BE2C (cell line): ENCODE results near the gene CHCHD6.

ENCODE experiments used
- DNase-seq: peaks from one replicate; pipeline ENCODE4 v3.0.0-alpha.2; 2020
- H3K27me3 ChIP-seq: fragments of 250-450 bp; sonication (Bioruptor Pico); 2 replicates; pipeline ENCODE4 v1.5.1; 2020; ENCODE audit warnings: mild to moderate bottlenecking
- H3K36me3 ChIP-seq: fragments of 250-450 bp; sonication (Bioruptor Pico); 2 replicates; pipeline ENCODE4 v1.5.1; 2020; ENCODE audit warnings: mild to moderate bottlenecking
- H3K4me1 ChIP-seq: fragments of 250-450 bp; sonication (Bioruptor Pico); 2 replicates; pipeline ENCODE4 v1.5.1; 2020
- H3K4me3 ChIP-seq: 2 replicates; pipeline ENCODE4 v1.5.1; 2011; ENCODE audit warnings: low read depth, low read length
- H3K9me3 ChIP-seq: fragments of 250-450 bp; sonication (Bioruptor Pico); 2 replicates; pipeline ENCODE4 v1.5.1; 2020
- TF ChIP-seq, protein P1 (sequence below): IDR thresholded peaks from 2 replicates; pipeline ENCODE4 v1.5.1; 2012; ENCODE audit warnings: mild to moderate bottlenecking, low read depth, low read length

CHCHD6 gene

DNA sequence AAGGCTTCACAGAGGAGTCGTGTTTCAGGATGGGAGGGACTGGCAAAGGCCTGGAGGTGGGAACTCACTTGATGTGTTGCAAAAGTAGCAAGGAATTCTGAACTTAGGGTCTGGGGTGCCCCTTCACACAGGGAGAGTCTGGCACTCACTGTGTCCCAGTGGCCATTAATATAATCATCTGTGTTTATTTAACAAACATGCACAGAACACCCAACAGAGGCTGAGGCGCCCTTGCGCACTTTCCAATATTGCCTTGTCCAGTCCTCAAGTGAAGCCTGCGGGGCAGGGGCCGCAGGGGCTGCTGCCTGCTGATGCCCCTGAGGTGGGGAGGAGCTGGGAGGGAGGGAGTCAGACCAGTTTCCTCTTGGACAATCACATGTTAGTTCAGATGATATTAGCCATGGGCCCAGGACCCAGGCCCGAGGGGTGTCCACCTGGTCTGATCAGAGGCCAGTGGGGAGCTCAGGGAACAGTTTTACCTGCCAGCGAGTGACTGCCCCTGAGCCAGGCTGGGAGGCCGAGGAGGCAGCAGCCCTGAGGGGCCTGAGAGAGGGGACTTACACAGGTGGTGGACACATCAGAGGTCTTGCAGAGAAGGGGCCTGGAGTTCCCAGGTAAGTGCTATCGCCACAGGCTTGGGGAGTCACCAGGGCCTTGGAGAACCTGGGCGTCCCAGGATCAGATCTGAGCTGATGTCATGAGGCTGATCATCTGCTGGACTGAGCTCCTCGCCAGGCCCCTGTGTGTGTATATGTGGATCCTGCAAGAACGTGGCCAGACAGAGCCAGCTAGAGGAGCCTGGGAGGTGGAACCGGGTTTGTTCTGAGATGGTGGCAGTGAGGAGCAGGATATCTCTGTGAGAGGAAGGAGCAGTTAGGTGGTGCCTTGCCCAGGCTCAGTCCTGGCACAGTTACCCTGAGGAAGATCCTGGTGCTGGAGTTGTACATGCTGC lies 35.3 kb upstream of the CHCHD6 start:
- DNase-seq: no peak
- no peaks in the 10 kb centered on the region for H3K36me3 ChIP-seq
- TF ChIP-seq, protein P1, sequence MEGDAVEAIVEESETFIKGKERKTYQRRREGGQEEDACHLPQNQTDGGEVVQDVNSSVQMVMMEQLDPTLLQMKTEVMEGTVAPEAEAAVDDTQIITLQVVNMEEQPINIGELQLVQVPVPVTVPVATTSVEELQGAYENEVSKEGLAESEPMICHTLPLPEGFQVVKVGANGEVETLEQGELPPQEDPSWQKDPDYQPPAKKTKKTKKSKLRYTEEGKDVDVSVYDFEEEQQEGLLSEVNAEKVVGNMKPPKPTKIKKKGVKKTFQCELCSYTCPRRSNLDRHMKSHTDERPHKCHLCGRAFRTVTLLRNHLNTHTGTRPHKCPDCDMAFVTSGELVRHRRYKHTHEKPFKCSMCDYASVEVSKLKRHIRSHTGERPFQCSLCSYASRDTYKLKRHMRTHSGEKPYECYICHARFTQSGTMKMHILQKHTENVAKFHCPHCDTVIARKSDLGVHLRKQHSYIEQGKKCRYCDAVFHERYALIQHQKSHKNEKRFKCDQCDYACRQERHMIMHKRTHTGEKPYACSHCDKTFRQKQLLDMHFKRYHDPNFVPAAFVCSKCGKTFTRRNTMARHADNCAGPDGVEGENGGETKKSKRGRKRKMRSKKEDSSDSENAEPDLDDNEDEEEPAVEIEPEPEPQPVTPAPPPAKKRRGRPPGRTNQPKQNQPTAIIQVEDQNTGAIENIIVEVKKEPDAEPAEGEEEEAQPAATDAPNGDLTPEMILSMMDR: no peak

DNA sequence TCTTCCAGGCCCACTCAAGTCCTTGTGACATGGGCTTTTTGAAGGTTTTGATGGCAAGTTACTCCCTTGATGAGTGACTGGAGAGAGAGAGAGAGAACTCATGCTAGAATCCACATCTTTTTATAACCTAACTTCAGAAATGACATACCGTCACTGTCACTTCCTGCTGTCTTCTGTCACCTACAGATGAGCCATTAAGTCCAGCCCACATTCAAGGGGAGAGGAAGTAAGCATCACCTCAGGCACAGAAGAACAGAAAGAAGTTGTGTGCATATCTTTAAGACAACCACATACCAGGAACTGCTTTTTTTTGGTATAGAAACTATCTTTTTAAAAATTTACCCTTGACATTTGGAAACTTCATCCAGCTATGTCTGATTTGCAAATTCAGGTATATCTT lies 32.5 kb upstream of the CHCHD6 start:
- H3K9me3 ChIP-seq: no peaks in the 10 kb centered on the region
- no peak for DNase-seq
- no peak overlapping the region for H3K4me3 ChIP-seq
- no peaks in the 10 kb centered on the region for H3K36me3 ChIP-seq
- no peaks in the 10 kb centered on the region for H3K4me1 ChIP-seq
- TF ChIP-seq, protein P1: no peak
- H3K27me3 ChIP-seq: no peaks in the 10 kb centered on the region

More for the DNA sequence above, 35.3 kb upstream of the CHCHD6 start:
- no peak overlapping the region for H3K4me3 ChIP-seq
- H3K9me3 ChIP-seq: no peaks in the 10 kb centered on the region
- no peaks in the 10 kb centered on the region for H3K4me1 ChIP-seq
- no peaks in the 10 kb centered on the region for H3K27me3 ChIP-seq

DNA sequence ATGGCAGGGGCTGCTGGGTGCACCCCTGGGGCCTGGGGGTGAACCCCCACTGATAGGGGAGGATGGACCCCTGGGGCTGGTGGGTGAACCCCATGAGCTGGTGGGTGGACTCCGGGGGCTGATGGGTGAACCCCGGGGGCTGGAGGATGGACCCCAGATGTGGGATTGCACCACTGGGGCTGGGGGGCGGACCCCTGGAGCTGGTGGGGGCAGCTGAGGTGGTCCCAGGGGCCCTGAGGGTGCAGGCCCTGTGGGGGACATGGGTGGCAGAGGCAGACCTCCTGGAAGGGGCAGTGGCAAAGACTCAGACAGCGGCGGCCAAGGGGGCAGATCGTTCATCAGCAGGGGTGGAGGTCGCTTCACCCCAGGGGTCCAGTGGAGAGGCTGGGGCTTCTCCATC lies 31.7 kb upstream of the CHCHD6 start:
- Histone ChIP-seq H3K9me3 (no peaks in the 10 kb centered on the region), H3K4me3 (no peak overlapping the region), H3K36me3 (no peaks in the 10 kb centered on the region), H3K27me3 (no peaks in the 10 kb centered on the region), H3K4me1 (no peaks in the 10 kb centered on the region)
- TF ChIP-seq, protein P1: no peak
- DNase-seq: no peak

DNA sequence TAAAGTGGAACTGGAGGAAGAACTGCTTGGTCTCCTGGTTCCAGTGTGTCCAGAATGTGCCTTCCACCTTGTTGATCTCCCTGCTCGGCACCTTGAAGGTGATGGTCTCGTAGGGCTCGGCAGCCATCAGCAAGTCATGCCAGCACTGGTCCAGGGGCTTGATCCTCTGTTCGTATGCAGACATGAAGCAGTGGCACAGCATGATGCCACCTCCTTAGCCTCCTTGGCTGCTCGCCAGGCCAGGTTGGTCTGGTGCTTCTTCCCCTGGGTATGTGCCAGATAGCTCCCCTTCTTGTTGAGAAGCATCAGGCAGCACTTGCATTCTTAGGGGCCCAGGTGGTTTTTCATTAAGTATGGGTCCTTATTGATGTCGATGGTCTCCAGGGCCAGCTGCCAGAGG lies 31.3 kb upstream of the CHCHD6 start:
- no peaks in the 10 kb centered on the region for H3K36me3 ChIP-seq
- no peaks in the 10 kb centered on the region for H3K4me1 ChIP-seq
- no peak overlapping the region for H3K4me3 ChIP-seq
- no peaks in the 10 kb centered on the region for H3K27me3 ChIP-seq
- TF ChIP-seq, protein P1: no peak
- no peak for DNase-seq
- no peaks in the 10 kb centered on the region for H3K9me3 ChIP-seq

DNA sequence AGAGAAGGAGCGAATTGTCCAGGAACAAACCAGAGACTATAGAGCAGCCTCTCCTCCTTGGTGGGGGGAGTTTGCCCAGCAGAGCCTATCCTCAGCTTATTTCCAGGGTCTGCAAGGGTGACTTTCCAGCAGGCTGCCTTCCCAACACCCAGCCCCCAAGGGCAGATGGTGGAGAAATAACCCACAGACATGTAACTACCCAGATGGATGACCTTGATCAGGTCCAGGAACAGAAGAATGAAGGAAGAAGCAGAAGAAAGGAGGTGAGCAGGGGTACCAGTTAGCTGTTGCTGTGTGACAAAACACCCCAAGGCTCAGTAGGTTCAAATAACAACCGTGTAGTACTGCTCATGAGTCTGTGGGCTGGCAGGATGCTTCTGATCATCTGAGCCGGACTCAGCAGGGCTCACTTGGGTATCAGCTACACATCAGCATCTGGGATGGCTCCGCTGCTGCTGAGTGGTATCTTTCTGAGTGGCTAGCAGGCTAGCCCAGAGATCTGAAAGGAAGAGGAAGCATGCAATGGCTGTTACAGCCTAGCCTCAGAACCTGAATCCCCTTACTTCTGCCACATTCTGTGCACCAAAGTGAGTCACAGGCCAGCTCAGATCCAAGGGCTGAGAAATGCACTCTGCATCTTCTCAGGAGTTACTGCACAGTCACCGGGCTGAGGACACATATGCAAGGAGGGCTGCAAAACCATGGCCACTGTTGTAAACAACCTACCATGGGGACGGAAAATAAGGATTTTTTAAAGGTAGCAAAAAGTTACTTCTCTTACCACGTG lies 26.9 kb upstream of the CHCHD6 start:
- H3K4me3 ChIP-seq: no peak overlapping the region
- peaks cover 33% of the 10 kb centered on the region for H3K4me1 ChIP-seq
- TF ChIP-seq, protein P1: no peak
- no peak for DNase-seq
- H3K27me3 ChIP-seq: no peaks in the 10 kb centered on the region
- no peaks in the 10 kb centered on the region for H3K36me3 ChIP-seq
- H3K9me3 ChIP-seq: no peaks in the 10 kb centered on the region
